GM12878 (cell line): ENCODE measurements around the gene GPR146. TPM values are rescaled to one million over a fixed set of nuclear protein-coding genes. Genes with fewer than 3 reads are reported as not detected.
A peak's percentile ranks its signal among the peaks of the same experiment; 100 is the strongest.

Source experiments
- ATAC-seq: fragments of 200-7000 bp; cut with Tn5 transposase; 3 replicates; pipeline ENCODE4 v1.9.1; 2020; ENCODE audit warnings: mild to moderate bottlenecking, moderate library complexity
- BruUV-seq: library from RNA; stranded (reverse); fragments of 400-500 nt; replicated peaks from 2 replicates; lab custom pipeline; 2021; lab: Mats Ljungman, UMichigan
- CTCF ChIA-PET: fragments of 300-600 bp; sonication (Branson Sonifier 250); formaldehyde crosslinking; extraction: SDS; loops from one replicate; lab custom pipeline; 2021; ENCODE audit warnings: inconsistent platforms; lab: Yijun Ruan, JAX
- POLR2A ChIA-PET: fragments of 350-600 bp; formaldehyde crosslinking; extraction: SDS; loops from one replicate; lab custom pipeline; 2021; ENCODE audit warnings: inconsistent platforms; lab: Charles Lee
- RAD21 ChIA-PET: fragments of 300-600 bp; sonication (Branson Sonifier 250); formaldehyde crosslinking; loops from one replicate; lab custom pipeline; 2023; ENCODE audit warnings: antibody characterized with exemption; ENCODE audit not compliant: unreplicated experiment; lab: Charles Lee
- SMC1A ChIA-PET: fragments of 300-600 bp; sonication (Branson Sonifier 250); formaldehyde crosslinking; loops from one replicate; lab custom pipeline; 2023; ENCODE audit not compliant: unreplicated experiment, uncharacterized antibody; lab: Charles Lee
- DNase-seq: peaks from one replicate; pipeline ENCODE4 v3.0.0-alpha.2; 2011; ENCODE audit warnings: low read depth, low spot score
- FAIRE-seq: peaks from 3 replicates; lab custom pipeline; 2011; peaks lifted over from hg19 to GRCh38; lab: Jason Lieb, UNC
- H2AFZ ChIP-seq: 2 replicates; pipeline ENCODE4 v1.6.0; 2011; ENCODE audit warnings: low read depth, low read length, control low read depth; ENCODE audit not compliant: control insufficient read depth
- H3K27ac ChIP-seq: 2 replicates; pipeline ENCODE4 v1.5.1; 2011; ENCODE audit warnings: control low read depth; ENCODE audit not compliant: control insufficient read depth, insufficient read depth
- H3K27me3 ChIP-seq, 2 experiments: replicated peaks in 1 of 2; 2 replicates each; pipeline versions ENCODE4 v1.6.0 to v1.6.1; 2011; ENCODE audit warnings: low read length in 1 of 2; ENCODE audit not compliant: control insufficient read depth in 2 of 2, insufficient read depth in 2 of 2
- H3K36me3 ChIP-seq, 2 experiments: 2 replicates each; pipeline ENCODE4 v1.5.1; 2011; ENCODE audit warnings: low read length in 1 of 2; ENCODE audit not compliant: control insufficient read depth in 2 of 2, insufficient read depth in 2 of 2
- H3K4me1 ChIP-seq: 2 replicates; pipeline ENCODE4 v1.6.1; 2011; ENCODE audit warnings: mild to moderate bottlenecking, low read length, moderate library complexity, mixed read lengths; ENCODE audit not compliant: control insufficient read depth, insufficient read depth
- H3K4me2 ChIP-seq: 2 replicates; pipeline ENCODE4 v1.6.0; 2011; ENCODE audit warnings: control low read depth; ENCODE audit not compliant: control insufficient read depth, insufficient read depth
- H3K4me3 ChIP-seq: fragments of 200-600 bp; sonication (generic); 2 replicates; pipeline ENCODE4 v1.5.1; 2016
- H3K79me2 ChIP-seq: 2 replicates; pipeline ENCODE4 v1.6.0; 2011; ENCODE audit warnings: low read length; ENCODE audit not compliant: control insufficient read depth, insufficient read depth
- H3K9ac ChIP-seq: 2 replicates; pipeline ENCODE4 v1.8.0; 2011; ENCODE audit warnings: low read length, control low read depth, mixed read lengths; ENCODE audit not compliant: control insufficient read depth, insufficient read depth
- H3K9me3 ChIP-seq: replicated peaks from 3 replicates; pipeline ENCODE4 v1.5.1; 2011; ENCODE audit warnings: mild to moderate bottlenecking, low read length; ENCODE audit not compliant: control insufficient read depth, insufficient read depth
- H4K20me1 ChIP-seq: 2 replicates; pipeline ENCODE4 v1.6.0; 2011; ENCODE audit not compliant: control insufficient read depth, insufficient read depth
- RCOR1 ChIP-seq: conservative IDR thresholded peaks from 2 replicates; pipeline ENCODE4 v1.6.1; 2012; ENCODE audit warnings: low read depth, low read length, improper control_type of control experiment
- RUNX3 ChIP-seq: IDR thresholded peaks from 2 replicates; pipeline ENCODE4 v1.6.1; 2012; ENCODE audit warnings: low read length, inconsistent platforms
- SREBF2 ChIP-seq: IDR thresholded peaks from 2 replicates; pipeline ENCODE4 v1.6.1; 2012; ENCODE audit warnings: mild to moderate bottlenecking, low read length
- WGBS: methylation state at CpG from one replicate; pipeline ENCODE4 v1.1.6; 2016; ENCODE audit warnings: low lambda C conversion rate; ENCODE audit not compliant: insufficient replicate concordance, insufficient coverage; ENCODE audit errors: missing lambda C conversion rate; 5-methylcytosine and 5-hydroxymethylcytosine counted together
- in situ Hi-C: fragments of 300-500 bp; cut with MboI; formaldehyde crosslinking; loops from 9 replicates; pipeline ENCODE4 v1.14.3; 2018; ENCODE audit warnings: mixed read lengths
- intact Hi-C: fragments of 100-400 bp; cut with micrococcal nuclease; formaldehyde crosslinking; loops from one replicate; pipeline ENCODE4 v1.14.2; 2022; ENCODE audit not compliant: unreplicated experiment
- polyA plus RNA-seq, 11 experiments: library from polyadenylated mRNA; depleted of rRNA in 4 of 11; unstranded in 6 of 11; stranded (reverse) in 5 of 11; fragments of >200 nt; fragmentation: Nextera tagmentation in 4 of 11; fragmentation: Illumina TruSeq in 1 of 11; extraction: Ambion mirVana in 4 of 11; extraction: Trizol in 1 of 11; gene quantifications; 1 replicate in 1 of 11; 2 replicates in 10 of 11; pipeline versions ENCODE4 v1.2.1 to v1.2.3, GENCODE V29; 2011 to 2016; ENCODE audit warnings: inconsistent platforms in 2 of 11, missing spikeins in 2 of 11, low read depth in 1 of 11
- total RNA-seq, 4 experiments: library from RNA; depleted of rRNA in 3 of 4; stranded (reverse); fragments of >200 nt in 3 of 4; fragmentation: Illumina TruSeq in 1 of 4; extraction: Trizol in 1 of 4; gene quantifications; 2 replicates each; pipeline versions ENCODE4 v1.2.1 to v1.2.3, GENCODE V29; 2013 to 2021
- TF ChIP-seq, protein P1 (sequence below): fragments of 450-650 bp; IDR thresholded peaks from 2 replicates; pipeline ENCODE4 v1.6.1; 2016; ENCODE audit warnings: mild to moderate bottlenecking

The GPR146 gene
- total and polyA plus RNA-seq, 10 of the 15 experiments (the other 5 are each of a cell fraction or from before 2014, with no cell fraction given): 0.19 to 12.0 (median 0.54) TPM; not detected in 2

DNA sequence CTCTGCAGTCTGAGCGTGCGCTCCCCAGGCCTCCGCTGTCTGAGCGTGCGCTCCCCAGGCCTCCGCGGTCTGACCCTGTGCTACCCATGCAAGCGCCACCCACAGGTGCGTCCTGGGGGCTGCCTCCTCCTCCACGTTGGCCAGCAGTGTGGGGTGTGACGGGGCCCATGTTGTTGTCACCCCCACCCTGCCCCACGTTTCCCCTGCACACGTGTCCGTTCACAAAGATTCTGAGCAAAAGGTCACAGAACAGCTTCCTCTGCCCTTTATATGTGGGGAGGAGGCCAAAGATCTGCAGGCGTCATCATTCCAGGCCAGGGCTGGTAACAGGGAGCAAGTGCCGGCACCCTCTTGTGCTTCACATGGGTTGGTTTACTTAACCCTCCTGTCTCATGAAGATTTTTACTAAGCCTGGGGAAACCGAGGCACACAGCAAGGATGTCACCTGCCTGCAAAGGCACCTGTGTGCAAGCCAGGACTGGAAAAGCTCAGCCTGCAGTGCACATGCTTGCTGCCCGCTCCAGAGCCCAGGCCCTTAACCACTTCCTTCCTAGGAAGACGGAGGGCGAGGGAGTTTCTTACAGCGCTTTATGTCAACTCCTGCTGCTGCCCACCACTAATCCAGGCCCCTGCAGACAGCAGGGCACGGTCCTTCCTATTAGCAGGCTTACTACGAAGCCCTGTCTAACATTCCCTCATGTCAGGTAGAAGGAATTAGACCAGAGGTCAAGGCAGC is 4.8 kb downstream of the GPR146 start:
- Histone ChIP-seq H3K79me2 (no peaks in the 10 kb centered on the region), H3K27ac (no peak overlapping the region), H4K20me1 (no peaks in the 10 kb centered on the region), H3K27me3 (no peaks in the 10 kb centered on the region), H3K4me3 (no peak overlapping the region), H3K4me1 (peaks cover 8% of the 10 kb centered on the region; the same call in 1 of the 2 replicates), H3K9ac (no peak overlapping the region), H3K4me2 (no peak overlapping the region), H3K36me3 (no peaks in the 10 kb centered on the region; a peak in 1 of 4 replicates), H2AFZ (no peak overlapping the region), H3K9me3 (no peaks in the 10 kb centered on the region)
- BruUV-seq: no TSS peak
- ATAC-seq (no peak), FAIRE-seq (no peak), DNase-seq (no peak)
- 70% methylated on average over 23 of the region's 23 CpGs for WGBS
- SMC1A ChIA-PET: no interaction called here
- RAD21 ChIA-PET: no interaction called here
- intact Hi-C loops (no loop called here), in situ Hi-C loops (no loop called here)
- POLR2A ChIA-PET: no interaction called here
- CTCF ChIA-PET: interaction anchor here (2.0 to 2.1 kb wide), 2 partner anchors 16 to 24 kb away, joined by 7 read pairs; no protein-coding TSS in a partner anchor
- TF ChIP-seq RUNX3: peak; percentile 28
- no peak for TF ChIP-seq RCOR1

DNA sequence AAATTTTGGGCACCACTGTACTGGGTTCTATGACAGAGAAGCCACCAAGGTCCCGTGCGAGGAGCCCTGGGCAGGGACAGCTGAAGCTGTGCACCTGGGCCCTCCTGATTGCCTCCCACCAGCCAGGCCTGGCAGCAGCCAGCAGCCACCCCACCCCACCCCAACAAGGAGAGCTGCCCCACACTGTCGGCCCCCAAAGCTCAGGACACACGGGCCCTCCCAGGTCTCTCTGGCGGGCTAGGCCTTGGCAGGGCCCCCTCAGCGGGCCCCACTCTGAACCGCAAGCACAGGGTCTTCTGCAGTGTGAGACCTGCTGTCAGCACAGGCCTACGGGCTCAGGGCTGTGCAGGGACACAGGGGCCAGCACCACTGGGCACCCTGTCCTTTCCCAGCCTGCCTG is 5.5 kb downstream of the GPR146 start:
- Histone ChIP-seq H3K4me2 (no peak overlapping the region), H3K27me3 (no peaks in the 10 kb centered on the region), H3K27ac (no peak overlapping the region), H3K4me1 (peaks cover 8% of the 10 kb centered on the region; the same call in 1 of the 2 replicates), H3K9me3 (no peaks in the 10 kb centered on the region), H2AFZ (no peak overlapping the region), H3K4me3 (no peak overlapping the region), H3K9ac (no peak overlapping the region), H4K20me1 (no peaks in the 10 kb centered on the region), H3K79me2 (no peaks in the 10 kb centered on the region), H3K36me3 (no peaks in the 10 kb centered on the region; a peak in 1 of 4 replicates)
- POLR2A ChIA-PET: interaction anchor here (0.9 kb wide), 1 partner anchor 25 kb away, joined by 3 read pairs; no protein-coding TSS in a partner anchor
- RAD21 ChIA-PET: no interaction called here
- intact Hi-C loops: no loop called here
- WGBS: 63% methylated on average over 8 of the region's 8 CpGs
- in situ Hi-C loops: no loop called here
- FAIRE-seq: no peak
- CTCF ChIA-PET: no interaction called here
- TF ChIP-seq, protein P1, sequence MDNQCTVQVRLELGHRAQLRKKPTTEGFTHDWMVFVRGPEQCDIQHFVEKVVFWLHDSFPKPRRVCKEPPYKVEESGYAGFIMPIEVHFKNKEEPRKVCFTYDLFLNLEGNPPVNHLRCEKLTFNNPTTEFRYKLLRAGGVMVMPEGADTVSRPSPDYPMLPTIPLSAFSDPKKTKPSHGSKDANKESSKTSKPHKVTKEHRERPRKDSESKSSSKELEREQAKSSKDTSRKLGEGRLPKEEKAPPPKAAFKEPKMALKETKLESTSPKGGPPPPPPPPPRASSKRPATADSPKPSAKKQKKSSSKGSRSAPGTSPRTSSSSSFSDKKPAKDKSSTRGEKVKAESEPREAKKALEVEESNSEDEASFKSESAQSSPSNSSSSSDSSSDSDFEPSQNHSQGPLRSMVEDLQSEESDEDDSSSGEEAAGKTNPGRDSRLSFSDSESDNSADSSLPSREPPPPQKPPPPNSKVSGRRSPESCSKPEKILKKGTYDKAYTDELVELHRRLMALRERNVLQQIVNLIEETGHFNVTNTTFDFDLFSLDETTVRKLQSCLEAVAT: no peak
- TF ChIP-seq SREBF2: no peak
- TF ChIP-seq, all 136 proteins: peak for 0
- SMC1A ChIA-PET: no interaction called here
- BruUV-seq: no TSS peak
- ATAC-seq (no peak), DNase-seq (no peak)
